GM12801 (cell line): ENCODE measurements around the gene MSI1.

Source experiments
- CTCF ChIP-seq: IDR thresholded peaks from one replicate; pipeline ENCODE4 v1.5.1; 2011; ENCODE audit warnings: control low read depth; ENCODE audit not compliant: insufficient read length; ENCODE audit errors: extremely low read depth

The MSI1 gene

DNA sequence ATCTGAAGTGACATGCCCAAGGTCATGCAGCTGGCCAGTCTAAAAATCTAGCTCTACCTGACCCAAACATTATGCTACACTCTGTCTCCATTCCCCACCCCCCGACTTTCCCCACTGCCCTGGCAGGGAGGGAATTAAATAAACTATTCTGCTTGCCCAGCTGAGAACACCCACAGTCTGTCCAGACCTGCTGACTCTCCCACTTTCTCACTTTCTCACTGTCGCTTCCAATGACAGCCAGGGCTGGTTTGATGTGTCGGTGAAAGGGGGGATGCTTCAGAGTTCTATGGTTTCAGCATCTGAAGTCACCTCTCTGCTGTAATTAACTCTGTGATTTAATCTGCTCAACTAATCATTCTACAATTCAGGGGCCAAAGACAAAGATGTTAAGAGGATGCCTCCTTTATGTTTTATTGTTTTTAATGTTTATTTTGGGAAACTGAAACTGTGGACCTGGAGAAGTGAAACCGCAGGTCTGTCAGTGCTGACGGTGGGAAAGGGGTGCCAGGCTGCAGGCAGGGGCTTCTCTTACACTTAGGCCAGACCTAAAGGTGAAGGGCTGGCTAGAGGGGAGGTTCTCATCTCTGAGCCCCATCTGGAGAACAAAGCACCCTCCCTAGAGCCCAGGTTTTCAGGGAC lies 8.1 kb upstream of the MSI1 start:
- no peak for TF ChIP-seq CTCF

GRCh38 chr12:120376416-120376815 lies 7.5 kb upstream of the MSI1 start:
- TF ChIP-seq CTCF = no peak

- TF ChIP-seq CTCF = no peak
Observed at GRCh38 chr12:120376009-120376408, 7.0 kb upstream of the MSI1 start.

- no peak for TF ChIP-seq CTCF
Observed at GRCh38 chr12:120373683-120374082, 4.7 kb upstream of the MSI1 start.

- TF ChIP-seq CTCF = no peak
Observed at GRCh38 chr12:120370343-120371243, 1.6 kb upstream of the MSI1 start.

DNA sequence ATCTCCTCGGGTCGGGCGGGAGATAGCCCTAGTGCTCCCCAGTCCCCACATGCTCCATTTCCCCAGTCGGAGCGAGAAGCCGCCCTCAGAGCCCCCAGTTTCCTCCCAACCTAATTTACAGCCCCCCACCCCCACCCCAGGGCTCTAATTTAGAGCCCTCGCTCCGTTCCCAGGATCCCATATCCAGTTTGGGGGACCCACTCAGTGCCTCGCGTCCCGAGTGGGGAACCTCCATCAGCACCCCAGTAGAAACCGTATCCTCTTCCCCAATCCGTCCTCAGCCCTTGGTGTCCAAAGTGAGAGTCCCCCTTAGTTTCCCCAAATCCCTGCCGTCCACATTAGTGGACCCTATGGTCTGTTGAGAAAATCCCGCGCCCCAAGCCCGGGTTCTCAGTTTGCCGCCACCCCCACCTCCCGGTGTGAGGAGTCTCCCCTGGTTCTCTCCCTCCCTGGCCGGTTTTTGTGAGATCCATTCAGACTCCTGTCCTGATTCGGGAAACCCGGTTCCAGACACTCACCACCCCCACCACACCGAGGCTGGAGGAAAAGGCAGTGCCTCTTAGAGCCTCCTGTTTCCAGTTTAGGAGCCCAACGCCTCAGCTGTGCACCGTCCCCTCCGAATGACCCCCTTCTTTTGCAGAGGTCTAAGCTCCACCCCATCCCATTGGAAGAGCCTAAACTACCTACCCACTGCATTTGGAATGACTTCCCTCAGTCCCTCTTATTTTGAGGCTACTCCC lies 809 bp upstream of the MSI1 start:
- no peak for TF ChIP-seq CTCF
